ENCODE measurements around the gene UBE3A. TPM values are rescaled to one million over a fixed set of nuclear protein-coding genes. Genes with fewer than 3 reads are reported as not detected.
A peak's percentile ranks its signal among the peaks of the same experiment; 100 is the strongest.

Gene UBE3A
- total RNA-seq, 2 experiments from 2014 or later = 102 to 110 TPM

DNA sequence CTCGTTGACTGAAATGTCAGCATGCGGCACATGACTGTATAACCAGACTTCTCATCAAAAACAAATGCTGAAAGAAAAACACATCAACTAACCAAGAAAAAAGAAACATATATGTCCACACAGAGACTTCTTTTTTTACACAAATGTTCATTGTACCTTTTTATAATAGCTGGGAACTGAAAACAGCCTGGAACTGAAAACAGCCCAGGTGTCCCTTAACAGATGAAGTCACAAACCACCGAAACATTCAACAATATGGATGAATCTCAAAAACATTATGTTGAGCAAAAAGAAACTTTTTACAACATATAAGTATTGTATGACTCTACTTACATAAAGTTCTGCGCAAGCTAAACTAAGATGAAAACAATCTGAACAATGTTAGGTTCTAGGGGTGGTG, 20.6 kb downstream of the UBE3A start:
- Mint-ChIP-seq H3K4me3 (no peak overlapping the region), H3K27ac (peak overlapping the region; percentile 45), H3K4me1 (ENCODE audit: low read depth) (peaks cover 64% of the 10 kb centered on the region), H3K36me3 (ENCODE audit: low read depth) (peaks cover 71% of the 10 kb centered on the region), H3K27me3 (no peaks in the 10 kb centered on the region), H3K9me3 (peaks cover 23% of the 10 kb centered on the region)
- CTCF ChIA-PET = no interaction called here
- no peak for TF ChIP-seq CTCF (IDR thresholded peaks at IDR 0.05)
- no peak for ATAC-seq
- POLR2A ChIA-PET = interaction anchor here (0.5 kb wide), 1 partner anchor 20 kb away, joined by 3 read pairs; the partner anchor contains the start of gene UBE3A
- no peak for DNase-seq
- intact Hi-C loops (cut with micrococcal nuclease) = no loop called here

DNA sequence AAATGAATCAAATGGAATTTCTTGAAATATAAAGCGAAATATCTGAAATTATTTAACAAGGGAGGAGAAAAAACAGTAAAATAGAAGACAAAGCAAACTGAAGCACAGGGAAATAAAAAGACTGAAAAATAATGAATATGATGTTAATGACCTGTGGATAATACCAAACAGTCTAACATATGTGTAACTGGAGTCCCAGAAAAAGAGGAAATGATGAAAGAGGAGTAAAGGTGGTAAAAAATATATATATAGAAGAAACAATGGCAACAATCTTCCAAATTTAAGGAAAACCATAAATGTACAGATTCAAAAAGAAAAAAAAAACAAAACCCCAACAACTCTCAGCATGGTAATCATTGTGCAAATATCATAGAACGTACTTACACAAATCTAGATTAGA, 21.2 kb downstream of the UBE3A start:
- Mint-ChIP-seq H3K4me3 (no peak overlapping the region), H3K9me3 (peaks cover 23% of the 10 kb centered on the region), H3K4me1 (ENCODE audit: low read depth) (peaks cover 65% of the 10 kb centered on the region), H3K27ac (no peak overlapping the region), H3K36me3 (ENCODE audit: low read depth) (peaks cover 75% of the 10 kb centered on the region), H3K27me3 (no peaks in the 10 kb centered on the region)
- intact Hi-C loops (cut with micrococcal nuclease) = no loop called here
- POLR2A ChIA-PET = interaction anchor here (1.1 kb wide), 1 partner anchor 17 kb away, joined by 5 read pairs; no protein-coding TSS in a partner anchor
- CTCF ChIA-PET = no interaction called here
- no peak for TF ChIP-seq CTCF (IDR thresholded peaks at IDR 0.05)
- ATAC-seq (no peak), DNase-seq (no peak)

DNA sequence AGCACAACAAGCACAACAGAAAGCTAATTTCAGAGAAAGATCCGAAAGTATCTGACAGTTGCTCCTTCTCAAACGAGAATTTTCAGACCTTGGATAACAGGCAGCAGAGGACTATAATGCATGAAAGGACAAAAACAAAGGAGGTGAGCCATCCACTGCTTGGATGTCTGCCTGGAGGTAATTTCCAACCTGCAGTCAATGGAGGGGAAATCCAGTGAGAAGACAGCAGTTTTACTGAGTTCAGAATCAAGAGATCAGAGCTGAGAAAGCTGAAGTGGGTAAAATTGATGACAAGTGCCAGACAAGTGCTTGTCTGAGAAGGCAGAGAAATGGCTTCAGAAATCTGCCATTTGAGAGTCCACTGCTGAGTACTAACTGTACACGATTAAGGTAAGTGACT, 22.1 kb downstream of the UBE3A start:
- Mint-ChIP-seq H3K27ac (no peak overlapping the region), H3K4me1 (ENCODE audit: low read depth) (peaks cover 66% of the 10 kb centered on the region), H3K4me3 (no peak overlapping the region), H3K27me3 (no peaks in the 10 kb centered on the region), H3K36me3 (ENCODE audit: low read depth) (peaks cover 68% of the 10 kb centered on the region), H3K9me3 (peaks cover 21% of the 10 kb centered on the region)
- peak; percentile 42 for ATAC-seq
- TF ChIP-seq CTCF (IDR thresholded peaks at IDR 0.05) = no peak
- intact Hi-C loops (cut with micrococcal nuclease) = no loop called here
- ChIA-PET CTCF (interaction anchor here (0.9 to 1.7 kb wide), 2 partner anchors 9 to 10 kb away, joined by 3 to 5 read pairs; no protein-coding TSS in a partner anchor), POLR2A (interaction anchor here (0.7 to 1.1 kb wide), 2 partner anchors 10 to 18 kb away, joined by 4 to 5 read pairs; no protein-coding TSS in a partner anchor)
- DNase-seq = no peak

GRCh38 chr15:25415707-25416106, 23.1 kb downstream of the UBE3A start:
- DNase-seq (no peak), ATAC-seq (no peak)
- Mint-ChIP-seq H3K36me3 (ENCODE audit: low read depth) (peaks cover 65% of the 10 kb centered on the region), H3K27me3 (no peaks in the 10 kb centered on the region), H3K9me3 (peaks cover 15% of the 10 kb centered on the region), H3K4me3 (no peak overlapping the region), H3K27ac (no peak overlapping the region), H3K4me1 (ENCODE audit: low read depth) (peaks cover 68% of the 10 kb centered on the region)
- CTCF ChIA-PET = interaction anchor here (1.7 kb wide), 1 partner anchor 10 kb away, joined by 5 read pairs; no protein-coding TSS in a partner anchor
- intact Hi-C loops (cut with micrococcal nuclease) = no loop called here
- POLR2A ChIA-PET = no interaction called here
- TF ChIP-seq CTCF (IDR thresholded peaks at IDR 0.05) = no peak

- Mint-ChIP-seq H3K27me3 (no peaks in the 10 kb centered on the region), H3K27ac (no peak overlapping the region), H3K9me3 (peaks cover 13% of the 10 kb centered on the region), H3K36me3 (ENCODE audit: low read depth) (peaks cover 65% of the 10 kb centered on the region), H3K4me3 (no peak overlapping the region), H3K4me1 (ENCODE audit: low read depth) (peaks cover 69% of the 10 kb centered on the region)
- ATAC-seq (no peak), DNase-seq (no peak)
- ChIA-PET POLR2A (interaction anchor here (0.8 kb wide), 1 partner anchor 24 kb away, joined by 3 read pairs; the partner anchor contains the start of gene UBE3A), CTCF (interaction anchor here (1.7 kb wide), 1 partner anchor 11 kb away, joined by 5 read pairs; no protein-coding TSS in a partner anchor)
- intact Hi-C loops (cut with micrococcal nuclease) = no loop called here
- no peak for TF ChIP-seq CTCF (IDR thresholded peaks at IDR 0.05)
Measured at GRCh38 chr15:25415217-25415616, 23.6 kb downstream of the UBE3A start.

Data from activated CD8-positive, alpha-beta T cell treated with anti-CD3 and anti-CD28 coated beads for 36 hours (primary cell).